NCI-H2227 treated with DMSO at 0.1 percent for 48 hours (cell line): ENCODE measurements around the gene LRRC52.

Source experiments
- DNase-seq: peaks from one replicate; lab custom pipeline; 2025; lab: John Stamatoyannopoulos, UW

Gene LRRC52, protein sequence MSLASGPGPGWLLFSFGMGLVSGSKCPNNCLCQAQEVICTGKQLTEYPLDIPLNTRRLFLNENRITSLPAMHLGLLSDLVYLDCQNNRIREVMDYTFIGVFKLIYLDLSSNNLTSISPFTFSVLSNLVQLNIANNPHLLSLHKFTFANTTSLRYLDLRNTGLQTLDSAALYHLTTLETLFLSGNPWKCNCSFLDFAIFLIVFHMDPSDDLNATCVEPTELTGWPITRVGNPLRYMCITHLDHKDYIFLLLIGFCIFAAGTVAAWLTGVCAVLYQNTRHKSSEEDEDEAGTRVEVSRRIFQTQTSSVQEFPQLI

DNA sequence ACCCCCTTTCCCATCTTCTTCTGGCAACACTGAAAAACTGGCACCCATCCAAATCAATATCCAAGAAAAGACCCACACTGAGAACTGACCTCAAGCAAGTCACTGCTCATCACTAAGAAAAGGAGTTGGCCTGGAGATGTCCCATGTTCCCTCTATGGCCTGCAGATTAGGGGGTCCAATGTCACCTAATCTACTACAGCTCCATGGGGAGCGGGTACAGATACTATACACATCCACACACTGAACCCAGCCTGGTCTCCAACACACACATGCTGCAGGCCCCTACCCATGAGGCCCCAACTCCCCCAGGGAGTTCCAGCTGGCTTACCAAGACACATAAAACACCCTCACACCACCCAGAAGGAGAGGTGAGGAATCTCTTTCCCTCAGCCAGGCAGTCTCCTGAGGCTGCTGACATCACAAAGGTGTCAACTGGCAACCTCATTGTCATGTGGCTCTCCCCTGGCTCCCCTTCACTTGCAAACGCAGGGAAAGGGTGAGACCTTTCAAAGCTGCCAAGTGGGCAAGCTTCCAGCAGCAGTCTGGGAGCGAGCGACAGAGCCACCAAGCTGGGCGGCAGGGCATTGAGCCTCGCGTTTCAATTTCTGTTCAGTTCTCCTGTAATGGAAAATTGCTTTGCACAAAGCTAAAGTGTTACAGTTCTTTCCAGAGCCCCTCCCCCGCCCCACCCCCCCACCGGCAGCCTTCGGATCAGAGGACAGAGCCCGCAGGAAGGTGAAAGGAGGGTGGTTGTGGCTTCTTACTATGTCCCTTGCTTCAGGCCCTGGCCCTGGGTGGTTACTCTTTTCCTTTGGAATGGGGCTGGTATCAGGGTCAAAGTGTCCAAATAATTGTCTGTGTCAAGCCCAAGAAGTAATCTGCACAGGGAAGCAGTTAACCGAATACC, at the start of gene LRRC52:
LRRC52 (plus strand) TSS at position 469 of the 907 bp plus-strand sequence; CDS start at position 766, 297 bp downstream.
- DNase-seq: peak; percentile 60

DNA sequence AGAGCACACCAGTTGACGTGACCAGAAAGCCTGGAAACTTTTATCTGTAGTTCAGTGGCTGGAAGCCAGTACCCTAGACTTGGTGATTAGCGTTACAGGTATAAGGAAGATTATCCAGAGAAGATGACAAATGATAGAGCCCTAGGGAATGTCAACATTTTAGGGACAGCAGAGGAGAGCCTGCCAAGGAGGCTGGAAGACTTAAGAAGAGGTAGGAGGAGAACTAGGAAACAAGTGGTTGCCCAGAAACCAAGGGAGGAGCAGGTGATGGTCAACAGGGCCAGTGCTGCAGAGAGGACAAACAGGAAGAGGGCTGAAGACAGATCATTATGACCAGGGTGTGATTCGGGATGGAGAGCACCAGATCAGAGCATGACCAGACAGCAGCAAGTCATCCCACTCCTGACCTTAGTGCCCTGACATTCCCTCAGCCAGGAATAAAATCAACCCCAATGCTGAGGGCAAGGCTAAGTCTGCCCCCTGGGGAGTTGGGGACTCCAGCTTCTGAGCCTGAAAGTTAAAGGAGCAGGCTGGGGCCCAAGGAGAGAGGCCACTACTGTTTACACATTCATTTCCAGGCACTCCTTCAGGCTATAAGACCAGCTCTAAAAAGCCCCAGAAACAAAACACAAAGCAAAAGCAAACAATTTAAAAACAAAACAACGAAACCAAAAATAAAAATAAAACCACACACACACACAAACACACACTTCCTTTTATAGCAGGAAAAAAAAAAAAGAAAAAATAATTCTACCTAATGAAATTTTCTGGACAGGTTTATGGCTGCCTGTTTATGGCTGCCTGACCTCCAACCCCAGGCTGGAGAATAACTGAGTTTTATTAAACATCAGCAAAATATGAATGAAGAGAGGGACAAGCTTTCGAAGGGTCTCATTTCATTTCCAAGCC, 48.6 kb upstream of the LRRC52 start:
- DNase-seq: no peak

DNA sequence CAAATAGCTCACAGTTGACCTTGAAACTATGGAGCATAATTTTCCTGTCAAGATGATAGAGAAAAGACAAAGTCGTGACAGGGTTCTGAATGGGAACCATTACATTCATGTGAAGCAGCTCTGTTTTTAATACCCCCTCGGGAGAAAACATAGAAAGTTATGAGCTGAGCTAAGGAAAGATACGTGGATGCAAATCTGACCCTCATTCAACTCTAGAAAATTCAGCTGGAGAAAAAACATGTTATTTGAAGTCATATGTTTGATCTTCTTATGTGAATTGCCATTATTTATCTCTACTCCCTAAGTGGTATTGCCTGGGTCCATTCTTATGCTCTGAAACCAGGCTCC, 48.0 kb upstream of the LRRC52 start:
- DNase-seq: no peak

DNA sequence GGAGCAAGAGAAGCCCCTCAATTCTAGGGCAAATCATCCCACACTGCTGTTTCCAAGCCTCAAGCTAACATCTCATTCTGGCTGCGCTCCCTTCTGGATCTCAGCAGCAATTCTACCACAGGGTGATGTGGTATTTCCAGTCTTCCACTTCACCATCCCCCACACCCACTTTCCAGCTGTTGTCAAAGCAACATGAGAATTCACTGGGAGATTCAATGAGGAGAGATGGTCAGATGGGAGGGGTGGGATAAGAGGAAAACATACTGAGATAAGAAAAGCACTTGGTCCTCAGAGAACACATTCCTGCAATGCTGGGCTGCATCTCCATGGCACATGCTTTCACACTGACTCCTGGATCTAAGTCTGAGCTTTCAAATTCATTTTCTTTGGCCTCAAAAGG, 47.3 kb upstream of the LRRC52 start:
- no peak for DNase-seq

DNA sequence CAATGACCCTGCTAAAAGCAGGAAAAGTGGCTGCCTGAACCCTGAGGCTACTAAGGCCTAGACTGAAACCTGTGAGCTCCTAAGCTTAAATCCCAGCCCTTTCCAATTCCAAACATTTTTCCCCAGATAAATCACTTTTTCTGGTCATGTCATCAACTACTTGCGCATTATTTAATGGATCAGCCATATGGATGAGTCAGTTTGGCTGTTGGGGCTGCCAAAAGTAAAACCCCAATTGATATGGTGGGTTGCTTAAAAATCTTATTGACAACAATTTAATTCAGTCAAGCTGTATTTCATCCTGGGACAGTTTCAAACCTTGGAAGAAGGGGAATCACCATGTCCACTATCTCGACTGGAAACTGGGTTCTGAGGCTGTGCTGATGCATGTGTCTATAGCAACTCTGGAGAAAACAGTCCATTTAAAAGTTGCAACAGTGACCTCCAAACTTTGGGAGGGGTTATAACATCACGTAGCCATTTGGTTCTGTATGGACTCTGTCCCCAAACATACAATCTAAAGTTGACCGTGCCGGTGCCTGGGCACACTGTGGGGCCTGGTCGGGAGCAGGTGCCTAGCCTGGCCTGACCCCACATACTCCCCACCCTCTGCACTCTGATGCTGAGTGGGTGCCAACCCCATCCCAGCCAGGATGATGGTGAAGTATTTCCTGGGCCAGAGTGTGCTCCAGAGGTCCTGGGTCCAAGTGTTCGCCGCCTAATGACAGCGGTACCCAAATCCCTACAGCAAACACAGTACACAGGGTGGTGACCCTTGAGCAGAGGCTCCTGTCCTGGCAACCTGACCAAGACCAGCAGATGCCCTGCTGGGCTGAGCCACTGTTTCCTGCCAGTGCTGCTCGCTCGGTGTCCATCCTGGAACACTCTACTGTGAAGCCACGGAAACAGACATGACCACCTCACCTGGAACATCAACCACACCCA, 46.5 kb upstream of the LRRC52 start:
- DNase-seq: no peak

DNA sequence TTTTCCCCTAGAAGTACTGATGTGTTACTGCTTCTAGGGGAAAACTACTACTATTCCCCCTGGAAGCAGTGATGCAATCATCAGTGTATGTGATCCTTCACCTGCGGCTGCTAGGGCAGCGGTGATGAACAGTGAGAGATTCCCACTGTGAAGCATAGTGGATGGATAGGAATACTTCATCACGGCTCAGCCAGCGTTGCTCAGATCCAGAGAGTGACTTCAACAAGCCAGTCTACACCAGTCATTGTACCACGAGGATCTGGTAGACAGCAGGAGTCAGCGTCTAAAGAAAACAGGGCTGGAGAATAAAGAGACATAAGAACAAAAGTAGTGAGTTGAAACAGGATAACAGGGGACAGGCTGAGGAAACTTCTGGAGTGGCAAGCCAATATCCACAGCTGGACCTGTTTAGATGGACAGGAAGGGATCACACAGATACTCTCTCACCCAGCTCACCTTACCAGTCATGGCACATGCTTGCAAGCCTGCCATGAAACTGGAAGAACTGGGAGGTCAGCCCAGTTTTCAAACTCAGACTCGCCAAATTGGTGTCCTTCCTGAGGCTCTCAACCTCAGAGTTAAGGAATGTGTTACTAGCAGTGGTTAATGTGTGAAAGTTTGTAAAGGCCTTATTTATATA, 42.4 kb upstream of the LRRC52 start:
- no peak for DNase-seq

DNA sequence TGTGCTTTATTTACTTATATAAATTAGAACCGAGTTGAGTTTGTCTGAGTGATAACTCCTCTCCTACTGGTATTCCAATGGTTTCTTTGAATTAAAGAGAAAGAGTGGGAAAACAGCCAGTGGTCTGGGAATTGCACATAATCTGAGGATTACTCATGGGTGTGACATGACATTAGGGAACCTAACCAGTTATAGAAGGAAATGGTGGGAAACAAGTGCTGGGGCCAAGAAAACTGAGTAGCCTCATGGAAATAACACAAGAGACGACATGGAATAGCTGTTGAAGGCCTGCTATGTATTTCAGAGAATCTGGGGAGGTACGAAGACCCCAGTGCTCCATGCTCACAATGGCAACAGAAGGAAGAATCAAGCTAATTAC, 41.8 kb upstream of the LRRC52 start:
- DNase-seq: no peak

DNA sequence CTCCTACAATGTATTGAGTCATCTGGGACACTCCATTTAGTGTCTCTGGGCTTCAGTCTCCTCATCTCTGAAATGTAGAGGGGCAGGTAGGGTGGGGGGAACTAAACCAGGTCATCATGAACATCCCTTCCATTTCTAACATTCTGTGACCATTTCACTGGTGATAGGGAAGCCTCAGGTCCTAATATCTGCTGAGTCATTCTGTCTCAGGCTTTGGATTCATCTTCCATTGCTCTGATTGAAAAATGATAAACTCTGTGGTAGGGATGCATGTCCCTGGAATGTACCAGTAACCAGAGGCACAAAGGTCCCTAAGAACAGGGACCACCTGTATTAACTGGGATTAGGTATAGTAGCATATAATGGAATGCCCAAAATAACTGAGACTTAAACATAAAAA, 36.2 kb upstream of the LRRC52 start:
- no peak for DNase-seq

DNA sequence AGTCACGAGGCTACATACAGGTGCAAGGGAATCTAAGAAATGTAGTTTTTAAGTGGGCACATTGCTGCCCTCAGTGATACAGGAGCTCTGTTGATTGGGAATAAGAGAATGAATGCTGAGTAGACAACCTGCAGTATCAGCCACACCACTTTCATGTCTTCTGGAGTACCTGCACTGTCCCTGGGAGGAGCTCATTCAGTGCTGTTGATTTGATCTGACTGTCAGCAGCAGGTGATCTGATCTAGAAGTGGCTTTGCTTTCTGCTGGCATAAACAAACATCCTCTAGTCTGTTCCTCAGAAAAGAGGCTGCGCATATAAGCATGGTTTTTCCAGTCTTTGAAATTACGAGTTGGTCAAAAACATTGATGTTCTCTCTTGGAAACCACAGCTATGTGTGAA, 35.5 kb upstream of the LRRC52 start:
- DNase-seq: no peak

DNA sequence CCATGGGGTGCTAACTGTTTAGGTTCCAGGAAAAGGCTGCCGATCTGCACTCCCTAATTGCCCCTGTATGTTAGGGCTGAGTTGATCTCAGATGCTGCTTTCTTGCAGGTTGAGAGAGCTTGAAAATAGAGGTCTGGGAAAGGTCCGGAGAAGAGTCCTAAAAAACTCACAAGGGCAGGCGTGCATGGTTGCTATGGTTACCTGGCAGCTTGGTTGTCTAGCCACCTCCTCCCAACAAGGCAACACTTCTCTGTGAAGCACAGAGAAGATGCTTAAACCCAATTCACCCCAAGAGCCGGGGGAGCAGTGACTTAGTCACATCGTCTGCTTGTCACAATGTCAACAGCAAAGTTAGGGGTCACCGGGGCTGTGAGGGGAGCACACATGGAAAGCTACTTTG, 31.0 kb upstream of the LRRC52 start:
- DNase-seq: no peak

DNA sequence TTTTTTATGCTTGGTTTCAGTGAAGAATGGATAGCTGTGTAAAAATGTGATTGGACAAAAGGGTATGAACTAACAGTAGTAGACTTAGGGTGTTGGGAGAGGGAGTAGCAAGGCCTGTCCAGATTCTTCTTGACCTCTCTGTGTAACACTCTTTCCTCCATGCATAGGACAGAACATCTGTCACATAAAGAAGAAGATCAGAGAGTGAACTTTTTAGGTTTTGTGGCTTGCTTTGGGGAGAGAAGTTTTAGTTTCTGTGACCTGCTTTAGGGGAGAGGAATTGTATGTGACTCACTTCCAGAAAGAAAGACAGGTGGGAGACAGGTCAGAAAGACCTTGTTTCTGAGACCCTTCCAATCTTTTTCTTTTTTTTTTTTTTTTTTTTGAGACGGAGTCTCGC, 27.3 kb upstream of the LRRC52 start:
- DNase-seq: no peak

DNA sequence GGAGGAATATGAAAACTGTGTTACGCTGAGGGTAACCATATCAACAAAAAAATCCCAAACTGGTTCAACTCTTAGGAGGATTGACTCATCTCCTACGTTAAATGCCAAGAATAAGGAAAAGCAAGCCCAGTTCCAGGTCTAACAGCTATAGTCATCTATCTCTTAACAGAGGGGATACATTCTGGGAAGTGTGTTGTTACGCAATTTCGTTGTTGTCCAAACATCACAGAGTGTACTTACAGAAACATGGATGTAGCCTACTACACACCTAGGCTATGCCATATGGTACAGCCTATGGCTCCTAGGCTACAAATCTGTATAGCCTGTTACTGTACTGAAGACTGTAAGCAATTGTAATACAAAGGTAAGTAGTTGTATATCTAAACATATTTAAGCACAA, 23.2 kb upstream of the LRRC52 start:
- DNase-seq: no peak

DNA sequence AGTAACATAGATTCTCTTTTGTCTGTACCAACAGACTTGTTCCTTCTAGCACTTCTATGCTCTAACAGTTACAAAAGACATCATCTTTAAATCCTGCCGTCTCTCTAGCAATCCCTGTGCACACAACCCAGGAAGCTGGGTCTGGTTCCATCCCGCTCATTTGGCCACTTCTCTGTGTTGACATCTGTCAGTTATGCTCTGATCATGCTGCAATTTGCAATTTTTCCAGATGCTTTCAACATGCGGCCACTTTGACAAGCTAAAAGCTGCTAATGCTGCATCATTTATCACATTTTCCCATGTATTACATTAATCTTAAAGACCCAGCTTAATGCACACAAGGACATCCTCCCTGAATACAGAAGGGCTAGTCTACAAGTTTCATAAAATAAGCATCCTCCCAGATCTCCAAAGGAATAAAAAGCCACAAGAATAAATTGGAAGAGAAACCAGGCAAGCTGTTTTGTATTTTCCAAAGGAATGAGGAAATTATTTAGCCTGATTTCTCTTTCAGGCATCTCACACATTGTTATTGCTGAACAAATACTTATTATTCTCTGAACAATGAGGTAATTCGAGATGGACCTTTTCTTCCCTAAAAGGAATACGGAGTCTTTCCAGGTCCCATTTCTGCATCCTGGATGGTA, 19.0 kb upstream of the LRRC52 start:
- DNase-seq: no peak

DNA sequence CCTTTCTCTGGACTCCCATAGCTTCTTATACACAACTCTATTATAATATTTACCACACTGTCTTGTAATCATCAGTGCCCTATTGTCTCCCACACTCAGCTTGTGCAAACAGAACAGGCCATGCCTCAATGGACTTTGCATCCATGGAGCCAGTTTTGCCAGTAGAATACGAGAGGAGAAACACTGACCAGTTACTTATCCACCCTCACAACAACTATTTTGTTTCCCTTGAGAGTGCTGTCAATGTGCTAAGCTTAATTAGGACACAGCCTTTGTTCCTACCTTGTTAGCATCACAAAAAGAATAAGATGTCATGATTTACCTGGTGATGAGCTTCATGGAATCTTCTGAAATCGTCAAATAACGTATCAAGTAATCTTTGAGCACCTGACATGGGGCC, 18.1 kb upstream of the LRRC52 start:
- DNase-seq: no peak

DNA sequence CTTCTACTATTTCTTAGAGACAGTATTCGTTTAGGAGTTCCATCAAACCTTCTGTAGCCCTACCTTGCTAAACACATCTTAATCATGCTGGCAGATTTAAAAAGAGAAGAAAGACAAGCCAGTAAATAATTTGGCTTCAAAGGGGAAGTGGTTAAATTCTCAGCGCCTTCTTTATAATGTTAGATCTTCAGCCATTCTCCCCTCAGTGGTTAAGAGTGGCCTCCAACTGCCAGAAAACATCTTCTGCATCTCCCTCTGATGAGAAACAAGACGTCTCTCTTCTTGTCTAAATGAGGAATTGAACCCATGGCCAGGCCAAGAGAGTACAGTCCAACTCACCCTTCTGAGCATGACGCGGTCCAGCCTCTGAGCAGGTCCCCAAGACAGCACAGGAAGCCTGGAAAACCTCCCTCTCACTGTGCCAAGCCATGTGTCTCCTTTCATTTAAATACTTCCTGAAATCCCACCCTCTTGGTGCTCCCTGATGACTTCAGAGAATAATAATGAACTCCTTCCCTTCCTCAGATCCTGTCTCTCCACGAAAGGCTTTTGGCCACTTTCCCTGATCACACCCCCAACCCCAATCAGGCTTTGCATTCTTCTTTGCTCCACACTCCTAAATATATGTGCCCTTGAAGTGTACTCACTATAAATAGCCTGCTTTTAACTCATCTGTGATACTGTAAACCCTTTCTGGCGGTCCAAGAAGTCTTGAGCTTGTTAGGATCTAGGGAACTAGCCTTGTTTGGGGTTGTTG, 16.4 kb upstream of the LRRC52 start:
- DNase-seq: no peak

DNA sequence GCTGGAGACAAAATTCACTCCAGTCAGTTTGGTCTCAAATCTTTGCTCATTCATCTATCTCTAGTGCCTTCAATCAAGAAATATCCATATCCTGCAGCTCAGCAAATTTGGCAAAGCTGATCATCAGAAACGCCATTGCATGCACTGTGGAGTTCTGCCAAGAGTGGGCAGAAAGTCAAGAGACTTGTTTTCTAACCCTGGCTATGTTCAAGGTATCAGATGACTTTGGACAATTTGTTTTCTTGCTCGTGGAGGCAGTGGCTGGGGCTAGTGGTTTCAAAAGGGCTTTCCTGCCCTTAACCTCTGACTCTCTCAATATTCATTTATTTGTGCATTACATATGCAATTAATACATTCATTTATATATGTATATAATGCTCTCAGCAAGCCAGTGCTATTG, 12.8 kb upstream of the LRRC52 start:
- DNase-seq: no peak

DNA sequence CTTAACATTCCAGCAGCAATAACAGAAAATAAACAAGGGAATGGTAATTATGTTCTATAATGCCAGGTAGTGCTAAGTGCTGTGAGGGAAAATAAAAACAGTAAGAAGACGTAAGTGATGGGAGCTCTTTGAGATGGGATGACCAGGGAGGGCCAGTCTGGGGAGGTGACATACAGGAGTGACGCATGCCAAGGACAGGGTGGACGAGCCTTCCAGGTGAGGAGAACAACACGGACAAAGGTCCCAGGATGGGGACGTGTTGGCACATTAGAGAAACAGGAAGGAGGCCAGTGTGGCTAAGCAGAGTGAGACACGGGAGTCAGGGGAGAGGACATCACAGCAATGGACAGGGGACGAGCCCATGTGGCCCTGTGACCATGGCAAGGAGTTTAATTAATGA, 11.7 kb upstream of the LRRC52 start:
- no peak for DNase-seq

DNA sequence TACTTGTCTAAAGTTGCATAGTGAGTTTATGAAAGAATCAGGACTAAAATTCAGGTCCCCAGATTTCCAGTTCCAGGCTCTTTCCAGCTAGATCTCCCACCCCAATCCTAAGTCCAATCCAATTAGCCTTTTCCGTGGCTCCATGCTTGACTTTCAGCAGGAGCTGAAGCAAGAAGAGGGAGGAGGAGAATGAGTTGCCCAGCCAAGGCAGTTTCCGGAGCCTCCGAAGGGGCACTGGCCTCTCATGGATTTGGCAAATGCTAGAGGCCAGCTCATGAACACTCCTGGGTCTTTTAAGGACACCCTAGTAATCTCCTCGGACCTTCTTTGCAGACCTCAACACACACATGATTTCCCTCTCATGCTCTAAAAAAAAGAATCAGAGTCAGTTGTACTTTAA, 10.5 kb upstream of the LRRC52 start:
- DNase-seq: no peak

DNA sequence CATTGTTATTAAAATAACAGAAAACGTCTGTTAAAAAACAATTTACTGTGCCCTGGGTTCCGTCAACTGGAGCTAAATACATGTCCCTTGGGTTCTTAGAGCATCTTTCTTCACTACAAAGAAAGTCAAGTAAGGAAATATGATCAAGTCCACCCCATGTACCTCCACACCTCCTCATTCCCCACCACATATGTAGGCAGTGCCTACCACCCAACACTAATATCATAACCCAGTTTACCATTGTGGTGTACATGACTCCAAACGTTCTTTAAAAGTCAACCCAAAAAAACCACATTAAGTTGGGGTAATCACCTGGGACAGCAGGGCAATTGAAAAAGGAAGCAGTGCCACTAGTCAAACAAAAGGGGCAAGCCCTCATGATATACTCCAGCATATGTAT, 7.8 kb upstream of the LRRC52 start:
- DNase-seq: no peak
